NCI-H146 (cell line): ENCODE measurements around the gene OSBPL5.
"Not testable (repeated sequence)": the region's sequence is repeated elsewhere in the genome, so short reads cannot be mapped to it uniquely, and the experiment has no call there.

Experiments
- DNase-seq: peaks from one replicate; lab custom pipeline; 2025; lab: John Stamatoyannopoulos, UW

Gene OSBPL5

DNA sequence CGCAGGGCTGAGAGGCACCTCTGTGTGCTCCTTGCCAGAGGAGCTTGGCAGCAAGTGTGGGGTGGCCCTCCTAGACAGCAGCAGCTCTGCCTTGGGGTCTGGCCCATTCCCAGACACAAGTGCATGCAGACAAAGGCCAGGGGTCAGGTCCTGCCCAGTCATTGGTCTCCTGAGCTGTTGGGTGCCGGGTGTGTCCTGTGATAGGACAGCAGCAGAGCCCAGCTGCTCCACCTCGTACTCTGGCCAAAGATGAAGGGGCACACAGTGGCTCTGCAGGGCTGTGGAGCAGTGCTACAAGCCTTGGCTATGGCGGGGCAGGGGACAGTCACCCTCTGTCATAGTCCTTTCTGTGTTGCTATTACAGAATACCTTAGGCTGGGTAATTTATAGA, 17.3 kb upstream of the OSBPL5 start:
- no peak for DNase-seq

GRCh38 chr11:3181725-3182461, 16.8 kb upstream of the OSBPL5 start:
- DNase-seq, result no peak

DNA sequence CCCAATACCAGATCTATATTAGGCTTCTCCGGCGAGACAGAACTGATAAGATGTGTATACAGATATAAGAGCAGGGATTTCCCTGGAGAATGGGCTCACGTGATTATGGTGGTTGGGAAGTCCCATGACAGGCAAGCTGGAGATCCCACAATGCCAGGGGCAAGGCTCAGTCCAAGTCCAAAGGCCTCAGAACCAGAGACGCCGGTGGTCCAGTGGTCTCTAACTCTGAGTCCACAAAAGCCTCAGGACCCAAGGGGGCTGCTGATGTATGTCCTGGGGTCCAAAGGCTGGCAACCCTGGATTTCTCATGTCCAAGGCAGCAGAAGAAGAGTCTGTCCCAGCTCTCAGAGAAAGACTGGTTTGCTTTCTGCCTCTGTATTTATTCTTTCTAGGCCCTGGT, 15.8 kb upstream of the OSBPL5 start:
- no peak for DNase-seq

- no peak for DNase-seq
These were observed 13.2 kb upstream of the OSBPL5 start for GRCh38 chr11:3178349-3178748.

DNA sequence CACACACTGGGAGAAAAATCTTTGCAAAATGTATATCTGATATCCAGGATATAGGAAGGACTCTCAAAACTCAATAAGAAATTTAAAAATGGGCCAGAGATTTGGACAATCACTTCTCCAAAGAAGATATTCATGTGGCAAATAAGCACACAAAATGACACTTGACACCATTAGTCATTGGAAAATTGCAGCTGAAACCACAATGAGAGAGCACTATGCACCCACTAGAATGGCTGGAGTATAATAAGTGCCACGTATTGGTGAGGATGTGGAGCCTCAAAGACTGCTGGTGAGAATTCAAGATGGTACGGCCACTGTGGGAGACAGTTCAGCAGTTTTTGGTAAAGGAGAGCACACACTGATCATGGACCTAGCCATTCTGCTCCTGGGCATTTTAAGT, 12.8 kb upstream of the OSBPL5 start:
- no peak for DNase-seq

GRCh38 chr11:3176487-3176886, 11.4 kb upstream of the OSBPL5 start:
- DNase-seq, result no peak

GRCh38 chr11:3175194-3175593, 10.1 kb upstream of the OSBPL5 start:
- DNase-seq, result no peak

DNA sequence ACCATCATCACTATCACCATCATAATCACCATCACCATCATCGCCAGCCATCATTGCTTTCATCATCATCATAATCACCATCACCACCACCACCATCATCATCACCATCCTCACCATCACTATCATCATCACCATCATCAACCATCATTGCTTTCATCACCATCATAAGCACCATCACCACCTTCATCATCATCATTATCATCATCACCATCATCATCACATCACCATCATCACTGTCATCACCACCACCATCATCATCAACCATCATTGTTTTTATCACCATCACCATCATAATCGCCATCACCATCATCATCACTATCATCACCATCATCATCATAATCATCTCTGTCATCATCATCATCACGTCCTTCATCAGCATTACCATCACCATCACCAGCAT, 9.3 kb upstream of the OSBPL5 start:
- no peak for DNase-seq

- no peak for DNase-seq
These were observed 8.7 kb upstream of the OSBPL5 start for GRCh38 chr11:3173795-3174194.

DNA sequence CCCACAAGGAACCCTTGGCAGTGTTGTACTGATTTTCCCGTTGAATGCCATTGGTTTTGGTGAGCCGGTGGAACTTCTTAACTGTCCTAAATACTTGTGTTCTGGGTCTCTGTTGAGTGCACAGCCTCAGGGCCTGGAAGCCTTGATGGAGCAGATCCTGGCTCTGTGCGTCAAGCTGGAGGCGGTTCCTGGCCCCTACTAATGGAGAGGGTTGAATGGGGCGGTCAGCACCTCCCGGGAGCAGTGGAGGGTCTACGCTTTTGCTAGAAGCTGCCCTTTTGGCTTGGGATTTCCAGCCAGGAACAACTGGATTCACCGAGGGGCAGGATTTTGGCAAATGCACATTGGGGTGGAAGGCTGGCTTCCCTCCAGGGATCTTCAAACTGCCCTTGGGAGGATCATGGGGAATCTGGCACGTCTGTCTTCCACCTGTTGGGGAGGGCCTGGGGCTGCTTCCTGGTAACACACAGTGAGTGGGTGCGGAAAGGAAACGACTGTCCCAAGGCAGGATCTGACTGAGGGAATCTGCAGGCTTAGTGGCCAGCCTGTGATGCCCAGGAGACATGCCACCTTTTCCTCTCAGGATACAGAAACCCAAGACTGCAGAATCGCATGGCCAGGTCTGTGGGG, 6.9 kb upstream of the OSBPL5 start:
- no peak for DNase-seq

- DNase-seq, result no peak
These were observed 5.9 kb upstream of the OSBPL5 start for GRCh38 chr11:3170756-3171650.

- no peak for DNase-seq
These were observed 5.1 kb upstream of the OSBPL5 start for GRCh38 chr11:3170044-3170755.

GRCh38 chr11:3169255-3170043, 4.3 kb upstream of the OSBPL5 start:
- DNase-seq, result no peak

GRCh38 chr11:3168742-3169254, 3.7 kb upstream of the OSBPL5 start:
- not testable (repeated sequence) for DNase-seq

DNA sequence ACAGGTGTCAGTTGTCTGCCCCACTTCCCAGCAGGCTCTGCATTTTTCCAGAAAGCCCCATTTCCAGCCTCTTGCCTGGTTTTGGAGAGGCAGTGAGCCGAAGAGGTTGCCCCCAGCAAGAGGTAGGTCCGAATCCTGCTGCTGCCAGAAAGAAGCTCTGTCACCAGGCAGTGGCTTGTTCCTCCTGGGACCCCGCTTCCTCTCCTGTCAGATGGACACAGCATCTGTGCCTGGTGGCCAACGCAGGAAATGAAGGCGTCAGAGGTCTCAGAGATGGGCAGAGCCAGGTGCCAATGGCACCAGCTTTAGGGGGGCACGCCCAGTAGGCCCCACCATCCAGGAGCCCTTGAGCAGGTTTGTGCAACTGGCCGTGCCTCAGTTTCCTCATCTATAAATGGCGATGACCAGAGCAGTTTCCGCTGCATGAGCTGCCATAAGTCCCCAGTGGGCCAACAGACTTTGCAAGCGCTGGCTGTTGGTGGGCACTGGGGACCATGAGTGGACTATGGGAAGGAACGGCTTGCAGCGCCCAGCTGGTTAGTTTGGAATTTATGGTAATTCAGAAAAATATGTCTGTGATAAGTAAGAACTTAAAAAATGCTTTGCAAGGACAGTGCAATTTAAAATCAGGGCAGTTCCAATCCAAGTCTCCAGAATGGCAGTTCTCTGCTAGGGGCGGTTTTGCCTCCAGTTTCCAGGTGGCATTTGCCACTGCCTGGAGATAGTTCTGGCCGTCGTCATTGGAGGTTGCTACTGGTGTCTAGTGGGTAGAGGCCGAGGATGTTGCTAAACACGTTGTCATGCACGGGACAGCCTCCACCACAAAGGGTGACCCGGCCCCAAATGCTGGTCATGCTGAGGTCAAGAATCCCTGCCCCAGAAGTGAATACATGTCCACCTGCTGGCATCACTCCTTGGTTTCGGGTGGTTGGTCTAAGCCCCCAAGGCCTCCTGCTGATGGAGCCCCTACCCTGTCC, 2.3 kb upstream of the OSBPL5 start:
- DNase-seq, result no peak

- no peak for DNase-seq
These were observed 1.4 kb upstream of the OSBPL5 start for GRCh38 chr11:3166268-3167142.

DNA sequence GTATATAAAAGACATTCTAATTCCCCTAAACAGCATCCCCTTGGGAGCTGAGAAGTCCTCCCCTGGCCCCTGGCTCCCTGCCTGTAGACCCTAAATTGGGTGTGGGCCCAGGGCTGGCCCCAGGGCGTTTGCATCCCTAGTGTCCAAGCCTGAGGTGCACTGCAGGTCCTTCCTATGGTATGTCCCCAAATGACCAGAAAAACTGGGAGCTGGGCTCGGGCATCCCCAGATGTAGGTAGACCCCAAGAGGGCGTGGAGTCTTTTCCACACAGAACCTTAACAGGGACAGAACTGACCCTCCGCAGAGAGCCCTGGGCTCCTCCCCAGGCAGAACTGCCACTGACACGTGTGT, 782 bp upstream of the OSBPL5 start:
- no peak for DNase-seq

DNA sequence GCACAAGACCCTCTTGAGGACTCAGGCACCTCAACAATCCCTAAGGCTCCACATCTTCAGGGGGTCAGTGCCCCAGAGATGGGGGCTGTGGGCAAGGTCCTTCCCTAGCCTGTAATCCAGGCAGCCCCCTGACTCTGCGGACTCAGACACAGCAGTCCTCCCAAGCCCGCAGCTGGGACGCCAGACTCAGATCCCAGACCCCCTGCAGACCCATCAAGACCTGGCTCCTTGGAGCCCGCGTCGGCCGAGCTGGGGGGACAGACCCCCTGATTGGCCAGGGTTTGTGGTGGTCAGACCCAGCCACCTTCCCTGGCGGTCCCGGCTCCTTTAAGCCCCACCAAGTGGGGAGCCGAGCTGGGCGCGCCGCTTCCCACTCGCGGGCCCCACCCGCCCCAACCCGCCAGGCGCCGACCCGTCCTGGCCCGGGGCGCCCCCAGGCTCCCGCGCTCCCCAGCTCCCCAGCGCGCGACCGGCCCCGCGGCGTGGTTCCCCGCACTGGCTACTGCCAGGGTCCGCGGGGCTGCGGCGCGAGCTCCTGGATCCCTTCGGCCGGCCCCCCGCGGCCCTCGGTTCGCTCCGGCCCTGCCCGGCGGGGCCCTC, 458 bp downstream of the OSBPL5 start:
- no peak for DNase-seq

GRCh38 chr11:3164138-3164551, 965 bp downstream of the OSBPL5 start:
- no peak for DNase-seq
